Lower leg skin (tissue), 4 donors: ENCODE results near the gene EXOSC9. TPM values are rescaled to one million over a fixed set of nuclear protein-coding genes. Genes with fewer than 3 reads are reported as not detected.

ENCODE experiments used
- DNase-seq, 2 donors: peaks; one replicate each; pipeline ENCODE4 v3.0.0-alpha.2; 2019; ENCODE audit warnings: low spot score in 2 of 2
- H3K4me3 ChIP-seq: fragments of 200-600 bp; sonication (generic); 2 replicates; pipeline ENCODE4 v1.5.1; 2017; ENCODE audit warnings: mild to moderate bottlenecking, low read depth; ENCODE audit not compliant: poor library complexity, severe bottlenecking
- POLR2A ChIP-seq, 2 donors: fragments of 450-650 bp; IDR thresholded peaks; one replicate each; pipeline ENCODE4 v1.6.1; 2016 to 2017; ENCODE audit warnings: antibody characterized with exemption in 2 of 2, mild to moderate bottlenecking in 1 of 2, moderate library complexity in 1 of 2
- WGBS, 2 donors: methylation state at CpG; one replicate each; pipeline ENCODE4 v1.1.5; 2018; 5-methylcytosine and 5-hydroxymethylcytosine counted together
- intact Hi-C: fragments of 100-400 bp; cut with DNase I; formaldehyde crosslinking; loops from one replicate; pipeline ENCODE4 v1.15.0; 2023; ENCODE audit warnings: low total_unique reads
- total RNA-seq, 4 donors: library from RNA; depleted of rRNA; stranded (reverse); fragments of >200 nt; gene quantifications; one replicate each; pipeline ENCODE4 v1.1.0, GENCODE V29; 2016
- TF ChIP-seq, protein P1 (sequence below), 3 donors: fragments of 450-650 bp; IDR thresholded peaks; one replicate each; pipeline ENCODE4 v1.5.1; 2016; ENCODE audit warnings: antibody characterized with exemption in 3 of 3, mild to moderate bottlenecking in 3 of 3, moderate library complexity in 2 of 3

The EXOSC9 gene
- total RNA-seq, 4 donors from 2014 or later: 15.2 to 35.7 (median 21.2) TPM

DNA sequence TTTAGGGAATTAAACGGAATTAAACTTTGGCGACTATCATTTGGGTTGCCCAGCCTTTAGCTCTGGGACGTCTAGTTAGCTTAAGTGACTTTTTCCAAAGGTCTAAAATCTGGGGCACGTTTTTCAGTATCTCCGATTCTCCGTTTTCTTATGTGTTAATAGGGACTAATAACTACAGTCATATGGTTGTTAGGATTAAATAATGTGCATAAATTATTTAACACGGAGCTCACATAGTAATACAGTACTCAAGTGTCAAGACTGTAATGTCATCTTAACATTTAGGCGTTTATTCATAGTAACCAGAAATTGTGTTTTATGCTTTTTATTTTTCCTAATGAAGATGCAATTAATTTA, 23.0 kb downstream of the EXOSC9 start:
- DNase-seq: no peak
- no peak for TF ChIP-seq POLR2A (IDR thresholded peaks at IDR 0.05)
- TF ChIP-seq, protein P1, sequence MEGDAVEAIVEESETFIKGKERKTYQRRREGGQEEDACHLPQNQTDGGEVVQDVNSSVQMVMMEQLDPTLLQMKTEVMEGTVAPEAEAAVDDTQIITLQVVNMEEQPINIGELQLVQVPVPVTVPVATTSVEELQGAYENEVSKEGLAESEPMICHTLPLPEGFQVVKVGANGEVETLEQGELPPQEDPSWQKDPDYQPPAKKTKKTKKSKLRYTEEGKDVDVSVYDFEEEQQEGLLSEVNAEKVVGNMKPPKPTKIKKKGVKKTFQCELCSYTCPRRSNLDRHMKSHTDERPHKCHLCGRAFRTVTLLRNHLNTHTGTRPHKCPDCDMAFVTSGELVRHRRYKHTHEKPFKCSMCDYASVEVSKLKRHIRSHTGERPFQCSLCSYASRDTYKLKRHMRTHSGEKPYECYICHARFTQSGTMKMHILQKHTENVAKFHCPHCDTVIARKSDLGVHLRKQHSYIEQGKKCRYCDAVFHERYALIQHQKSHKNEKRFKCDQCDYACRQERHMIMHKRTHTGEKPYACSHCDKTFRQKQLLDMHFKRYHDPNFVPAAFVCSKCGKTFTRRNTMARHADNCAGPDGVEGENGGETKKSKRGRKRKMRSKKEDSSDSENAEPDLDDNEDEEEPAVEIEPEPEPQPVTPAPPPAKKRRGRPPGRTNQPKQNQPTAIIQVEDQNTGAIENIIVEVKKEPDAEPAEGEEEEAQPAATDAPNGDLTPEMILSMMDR (IDR thresholded peaks at IDR 0.05): no peak
- WGBS, 2 donors: 3 to 4% methylated on average over 8 of the region's 8 CpGs
- H3K4me3 ChIP-seq: no peak overlapping the region
- intact Hi-C loops: no loop called here

DNA sequence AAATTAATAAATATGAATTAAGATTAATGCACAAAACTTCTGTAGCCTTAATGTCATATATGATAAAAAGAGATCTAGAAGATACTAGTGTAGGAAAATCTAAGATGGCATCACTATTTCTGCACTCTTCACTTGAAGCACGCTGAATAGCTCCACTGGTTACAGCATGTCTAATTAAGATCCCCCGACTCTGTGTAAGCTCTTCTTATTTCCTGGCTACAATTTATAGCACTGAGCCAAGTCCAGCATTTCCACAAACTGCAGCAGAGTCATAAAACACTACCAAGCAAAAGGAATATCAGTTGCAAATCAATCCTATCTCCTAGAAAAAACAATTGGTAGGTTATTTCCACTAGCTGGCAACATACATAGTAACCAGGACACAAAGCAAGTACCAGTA, 23.8 kb downstream of the EXOSC9 start:
- no peak for TF ChIP-seq POLR2A (IDR thresholded peaks at IDR 0.05)
- TF ChIP-seq, protein P1 (IDR thresholded peaks at IDR 0.05): no peak
- WGBS, 2 donors: 11 to 24% methylated on average over 2 of the region's 2 CpGs
- no peak for DNase-seq
- intact Hi-C loops: no loop called here
- H3K4me3 ChIP-seq: no peak overlapping the region

DNA sequence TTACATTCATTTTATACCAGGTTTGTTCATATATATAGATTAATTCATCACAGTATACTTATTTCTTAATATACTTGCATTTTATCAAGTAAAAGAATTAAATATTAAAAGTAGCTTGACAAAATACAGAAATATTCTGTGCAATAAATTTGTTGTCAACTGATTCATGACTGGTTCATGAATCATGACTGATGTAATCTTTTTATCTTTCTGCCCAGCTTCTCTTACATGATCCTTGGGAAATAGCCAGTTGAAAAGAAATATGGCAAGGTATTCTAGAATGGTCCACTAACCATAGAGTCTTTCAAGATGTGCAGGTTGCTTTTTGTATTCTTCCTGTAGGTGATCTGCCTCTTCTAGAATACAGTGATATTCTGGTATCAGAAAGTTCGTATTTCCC, 26.7 kb downstream of the EXOSC9 start:
- intact Hi-C loops: no loop called here
- WGBS, 2 donors: 96 to 100% methylated on average over 1 of the region's 1 CpG
- no peak for TF ChIP-seq POLR2A (IDR thresholded peaks at IDR 0.05)
- TF ChIP-seq, protein P1 (IDR thresholded peaks at IDR 0.05): no peak
- no peak overlapping the region for H3K4me3 ChIP-seq
- no peak for DNase-seq

DNA sequence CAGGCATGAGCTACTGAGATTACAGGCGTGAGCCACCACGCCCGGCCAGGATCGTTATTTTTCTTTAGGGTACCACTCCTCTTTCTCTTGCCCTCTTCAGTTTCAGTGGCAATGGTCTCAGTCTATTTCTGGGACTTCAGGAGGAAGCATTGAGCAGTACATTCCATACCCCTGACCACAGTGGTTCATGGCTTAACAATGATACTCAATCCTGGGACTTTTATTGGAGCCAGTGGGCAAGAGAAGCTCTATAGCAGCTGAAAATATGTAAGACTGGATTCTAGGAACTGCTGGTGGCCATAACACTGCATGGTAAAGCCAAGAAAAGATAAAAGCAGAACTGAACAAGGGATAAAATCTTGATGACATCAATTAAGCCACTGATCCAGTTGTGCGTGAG, 28.4 kb downstream of the EXOSC9 start:
- intact Hi-C loops: no loop called here
- H3K4me3 ChIP-seq: no peak overlapping the region
- DNase-seq: no peak
- WGBS, 2 donors: 77 to 85% methylated on average over 5 of the region's 5 CpGs
- TF ChIP-seq POLR2A (IDR thresholded peaks at IDR 0.05): no peak

DNA sequence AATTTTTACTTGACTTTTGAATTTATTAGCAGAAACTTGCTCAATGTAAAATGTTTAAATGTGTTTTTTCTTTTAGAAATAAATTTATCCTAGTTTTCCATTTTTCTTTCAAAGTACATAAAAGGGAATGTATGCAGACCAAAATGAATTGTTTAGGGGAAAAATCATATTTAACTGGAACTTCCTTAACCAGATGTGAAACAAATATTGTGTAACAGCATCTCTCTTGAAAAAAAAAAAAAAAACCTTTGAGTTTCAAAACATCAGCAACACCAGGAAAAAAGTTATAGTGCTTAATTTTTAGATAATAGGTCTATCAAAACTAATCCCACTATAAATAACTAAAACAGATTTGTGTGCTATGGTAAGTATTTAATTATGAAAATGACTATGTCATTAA, 37.0 kb downstream of the EXOSC9 start:
- DNase-seq: no peak
- intact Hi-C loops: no loop called here
- TF ChIP-seq, protein P1 (IDR thresholded peaks at IDR 0.05): no peak
- no peak for TF ChIP-seq POLR2A (IDR thresholded peaks at IDR 0.05)
- no peak overlapping the region for H3K4me3 ChIP-seq

DNA sequence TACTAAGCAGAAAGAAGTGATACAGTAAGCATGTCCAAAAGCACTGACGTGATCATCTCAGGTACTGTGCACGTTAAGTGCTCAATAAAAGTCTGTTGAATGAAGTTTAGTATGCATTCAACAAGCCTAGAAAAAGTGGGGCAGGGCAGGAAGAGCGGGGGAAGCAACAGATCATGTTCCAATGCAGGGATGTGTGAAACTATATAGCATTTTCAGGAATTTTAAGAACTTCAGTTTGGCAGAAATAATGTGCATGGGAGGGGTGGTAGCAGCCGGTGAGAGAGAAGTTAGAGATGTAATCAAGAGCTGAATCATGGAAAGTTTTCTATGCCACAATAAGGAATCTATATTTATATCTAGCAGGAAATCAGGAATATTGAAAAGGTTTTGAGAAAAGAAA, 41.7 kb downstream of the EXOSC9 start:
- no peak for TF ChIP-seq POLR2A (IDR thresholded peaks at IDR 0.05)
- TF ChIP-seq, protein P1 (IDR thresholded peaks at IDR 0.05): no peak
- no peak for DNase-seq
- intact Hi-C loops: no loop called here
- 91% methylated on average over 4 of the region's 4 CpGs for WGBS, 2 donors
- H3K4me3 ChIP-seq: no peak overlapping the region
